Gastroesophageal sphincter (tissue), 3 donors: ENCODE results near the gene LRRC45.

Source experiments
- CTCF ChIP-seq, 4 experiments: fragments of 200-600 bp in 2 of 4; fragments of 450-650 bp in 2 of 4; sonication (generic) in 1 of 4; IDR thresholded peaks; one replicate each; pipeline ENCODE4 v1.5.1; 2017 to 2019; ENCODE audit warnings: antibody characterized with exemption in 4 of 4, mild to moderate bottlenecking in 2 of 4, moderate library complexity in 2 of 4
- EP300 ChIP-seq: sonication (generic); formaldehyde crosslinking; IDR thresholded peaks from one replicate; pipeline ENCODE4 v1.6.1; 2017; ENCODE audit warnings: antibody characterized with exemption, mild to moderate bottlenecking
- POLR2A ChIP-seq, 2 donors: fragments of 450-650 bp; IDR thresholded peaks; one replicate each; pipeline ENCODE4 v1.6.1; 2017; ENCODE audit warnings: antibody characterized with exemption in 2 of 2, mild to moderate bottlenecking in 2 of 2, moderate library complexity in 1 of 2
- POLR2AphosphoS5 ChIP-seq: sonication (generic); formaldehyde crosslinking; IDR thresholded peaks from one replicate; pipeline ENCODE4 v1.6.1; 2017; ENCODE audit warnings: antibody characterized with exemption

- TF ChIP-seq CTCF (IDR thresholded peaks at IDR 0.05) = no peak
- TF ChIP-seq POLR2AphosphoS5 = no peak
- no peak for TF ChIP-seq POLR2A (IDR thresholded peaks at IDR 0.05)
- no peak for TF ChIP-seq EP300
These were observed 27.5 kb upstream of the LRRC45 start for GRCh38 chr17:81995463-81996231.
